Measurements from ENCODE around the gene PEX12.
"Not testable (repeated sequence)": the region's sequence is repeated elsewhere in the genome, so short reads cannot be mapped to it uniquely, and the experiment has no call there.

Gene PEX12

DNA sequence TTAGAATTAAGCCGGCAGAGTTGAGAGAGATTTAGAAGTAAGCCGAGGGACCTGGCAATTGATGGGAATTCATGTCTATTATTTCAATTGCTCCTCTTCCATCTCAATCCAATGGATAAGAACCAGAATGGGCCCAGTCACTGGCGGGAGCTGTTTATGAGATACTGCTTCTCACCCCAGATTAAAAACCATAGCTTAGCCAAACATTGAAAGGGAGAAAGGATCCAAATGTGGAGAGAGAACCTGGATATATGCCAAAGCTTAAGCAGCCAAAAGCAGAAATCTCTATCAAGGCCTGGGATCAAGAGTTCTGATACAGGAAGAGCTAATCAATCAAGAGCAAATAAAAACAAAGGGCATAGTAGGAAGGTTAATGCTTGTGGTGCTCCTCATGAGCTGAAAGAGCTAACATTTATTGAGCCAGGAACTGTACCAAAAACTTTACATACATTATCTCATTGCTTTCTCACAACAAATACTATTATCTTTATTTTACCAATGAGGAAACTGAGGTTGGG lies 43.7 kb downstream of the PEX12 start:
- DNase-seq = no peak

DNA sequence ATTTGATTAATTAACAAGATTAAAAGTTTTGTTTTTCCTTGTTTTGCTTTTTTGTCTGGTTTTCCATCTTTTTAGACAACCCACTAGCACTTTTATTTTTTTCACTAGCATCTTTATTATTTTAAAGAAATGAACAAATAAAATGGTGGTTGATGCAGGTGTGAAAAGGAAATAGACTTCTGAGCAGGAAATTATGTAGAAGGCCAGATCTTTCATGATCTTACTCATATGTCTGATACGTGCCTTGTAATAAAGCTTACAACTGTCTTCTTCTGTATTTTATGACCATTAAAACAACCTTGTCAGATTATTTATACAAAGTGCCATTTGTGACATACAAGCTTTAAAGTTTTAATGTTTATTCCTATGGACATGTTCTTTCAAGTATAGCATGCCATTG lies 47.2 kb downstream of the PEX12 start:
- no peak for DNase-seq

DNA sequence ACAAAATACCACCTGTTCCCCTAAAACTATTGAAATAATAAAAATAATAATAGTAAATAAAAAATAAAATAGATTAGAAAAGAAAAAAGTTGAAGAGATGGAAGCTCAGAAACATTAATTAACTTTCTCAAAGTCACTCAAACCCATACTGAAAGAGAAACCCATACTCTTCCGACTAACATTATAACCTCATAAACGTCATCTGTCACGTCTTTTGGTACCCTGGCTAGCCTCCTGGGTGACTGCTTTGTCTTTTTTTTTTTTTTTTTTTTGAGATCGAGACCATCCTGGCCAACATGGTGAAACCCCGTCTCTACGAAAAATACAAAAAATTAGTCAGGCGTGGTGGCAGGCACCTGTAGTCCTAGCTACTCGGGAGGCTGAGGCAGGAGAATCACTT lies 48.5 kb downstream of the PEX12 start:
- no peak for DNase-seq

DNA sequence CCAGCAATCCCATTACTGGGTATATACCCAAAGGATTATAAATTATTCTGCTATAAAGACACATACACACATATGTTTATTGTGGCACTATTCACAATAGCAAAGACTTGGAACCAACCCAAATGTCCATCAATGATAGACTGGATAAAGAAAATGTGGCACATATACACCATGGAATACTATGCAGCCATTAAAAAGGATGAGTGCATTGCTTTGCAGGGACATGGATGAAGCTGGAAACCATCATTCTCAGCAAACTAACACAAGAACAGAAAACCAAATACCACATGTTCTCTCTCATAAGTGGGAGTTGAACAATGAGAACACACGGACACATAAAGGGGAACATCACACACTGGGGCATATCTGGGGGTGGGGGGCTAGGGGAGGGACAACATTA lies 49.0 kb downstream of the PEX12 start:
- not testable (repeated sequence) for DNase-seq

Measured in right hindlimb (tissue), 1 donor.